Measurements from ENCODE around the gene ALDH1A3.

ALDH1A3 gene

DNA sequence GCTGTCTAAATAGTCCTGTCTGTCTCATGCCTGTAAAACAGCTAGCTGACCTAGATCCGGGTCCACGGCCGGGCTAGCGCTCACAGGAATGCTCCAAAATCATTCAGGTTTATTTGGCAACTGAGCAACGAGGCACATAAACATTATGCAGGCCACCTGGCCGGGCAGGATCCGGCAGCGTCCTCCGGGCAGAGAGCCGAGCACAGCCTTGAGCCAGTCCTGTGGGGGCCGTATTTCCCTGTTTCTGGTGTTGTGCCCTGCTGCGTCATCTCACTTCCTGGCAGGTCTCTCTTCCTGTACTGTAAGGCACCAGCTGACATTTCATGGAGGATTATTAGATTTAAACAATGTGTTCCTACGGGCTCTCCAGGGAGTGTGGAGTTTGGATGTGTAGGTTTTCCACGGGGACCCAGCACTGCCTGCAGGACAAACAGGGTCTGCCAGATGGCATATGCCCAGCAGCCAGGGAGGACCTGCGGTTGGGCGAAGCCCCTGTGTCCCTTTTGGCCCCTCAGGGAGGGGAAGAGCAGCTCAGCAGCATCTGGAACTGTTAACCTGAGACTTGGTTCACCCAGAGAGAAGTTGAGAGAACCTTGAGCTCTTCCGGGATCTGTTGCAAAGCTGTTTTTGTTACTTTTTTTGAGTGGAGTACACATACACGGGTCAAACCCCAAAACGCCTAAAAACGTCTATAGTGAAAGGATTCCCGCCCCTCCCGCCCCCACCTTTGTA lies 23.0 kb downstream of the ALDH1A3 start:
- FAIRE-seq = no peak

DNA sequence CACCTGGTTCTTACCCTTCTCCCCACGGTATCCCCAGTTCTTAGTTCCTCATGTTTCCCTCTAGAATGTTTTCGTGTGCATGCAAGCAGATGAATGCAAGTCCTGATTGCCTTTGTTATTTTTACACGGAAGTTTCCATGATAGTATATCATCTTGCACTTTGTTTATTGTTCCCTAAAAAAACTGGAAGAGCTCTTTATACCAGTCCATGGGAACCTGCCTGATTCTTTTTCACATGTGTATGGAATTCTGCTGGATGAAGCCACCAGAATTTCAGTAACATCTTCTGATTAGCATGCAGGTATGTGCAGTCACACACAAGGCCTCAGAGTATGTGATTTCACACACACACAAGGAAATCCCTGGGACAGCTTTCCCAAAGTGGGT lies 23.5 kb downstream of the ALDH1A3 start:
- FAIRE-seq = no peak

- FAIRE-seq = no peak
Measured at GRCh38 chr15:100905850-100906249, 26.2 kb downstream of the ALDH1A3 start.

DNA sequence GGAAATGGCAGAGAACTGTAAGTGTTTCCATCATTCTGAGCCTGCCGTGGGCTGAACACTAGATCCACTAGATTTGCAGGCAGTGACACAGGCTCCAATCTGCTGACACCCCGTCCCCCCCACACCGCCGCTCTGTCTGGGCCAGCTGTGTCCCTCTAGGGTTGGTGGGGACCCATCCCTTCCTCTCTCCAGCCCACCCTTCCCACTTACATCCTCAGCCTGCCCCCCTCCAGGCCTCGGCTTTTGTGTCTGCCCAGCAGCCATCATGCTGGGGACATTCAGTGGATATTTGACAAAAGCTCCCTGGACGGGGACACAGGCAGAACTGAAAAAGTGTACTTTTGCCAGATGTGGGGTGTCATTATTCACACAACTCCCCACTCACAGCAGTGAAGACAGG lies 28.8 kb downstream of the ALDH1A3 start:
- no peak for FAIRE-seq

DNA sequence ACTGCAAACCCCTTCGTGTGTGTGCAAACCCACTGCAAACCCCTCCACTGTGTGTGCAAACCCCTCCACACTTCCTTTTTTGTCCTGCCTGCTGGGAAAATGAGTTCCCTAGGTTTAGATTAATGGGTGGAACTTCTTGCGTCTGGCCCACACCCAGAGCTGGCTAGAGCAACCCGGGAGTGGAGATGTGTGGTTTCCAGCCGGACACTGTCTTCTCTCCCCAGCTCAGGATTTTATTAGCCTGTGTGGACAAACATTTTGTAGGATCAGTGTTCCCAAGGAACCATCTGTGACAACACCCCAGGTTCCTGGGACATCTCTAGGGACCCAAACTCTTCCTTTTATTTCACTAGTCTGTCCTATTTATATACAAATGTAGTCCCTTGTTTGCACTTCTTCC lies 29.9 kb downstream of the ALDH1A3 start:
- FAIRE-seq = no peak

- FAIRE-seq = no peak
Measured at GRCh38 chr15:100909989-100910955, 30.6 kb downstream of the ALDH1A3 start.

- no peak for FAIRE-seq
Measured at GRCh38 chr15:100911086-100911485, 31.5 kb downstream of the ALDH1A3 start.

DNA sequence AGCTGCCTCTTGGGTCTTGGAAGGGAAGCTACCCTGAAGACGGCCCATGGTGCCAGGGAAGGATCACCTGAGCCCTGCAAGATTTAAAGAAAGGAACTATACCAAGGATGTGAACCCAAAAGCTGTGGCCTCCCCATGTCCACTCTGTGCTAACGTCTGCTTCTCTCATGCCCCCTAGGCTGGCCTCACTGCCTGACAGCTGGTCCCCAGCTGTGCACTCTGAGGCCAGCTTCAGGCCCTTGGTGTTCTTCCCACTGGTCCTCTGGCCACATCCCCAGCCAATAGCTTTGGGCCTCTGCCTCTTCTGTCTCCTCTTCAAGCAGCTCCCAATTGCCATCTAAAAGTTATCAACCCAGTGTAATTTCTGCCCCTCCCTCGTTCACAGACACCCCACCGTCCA lies 34.3 kb downstream of the ALDH1A3 start:
- FAIRE-seq = no peak

GRCh38 chr15:100914876-100915275 lies 35.2 kb downstream of the ALDH1A3 start:
- FAIRE-seq = no peak

DNA sequence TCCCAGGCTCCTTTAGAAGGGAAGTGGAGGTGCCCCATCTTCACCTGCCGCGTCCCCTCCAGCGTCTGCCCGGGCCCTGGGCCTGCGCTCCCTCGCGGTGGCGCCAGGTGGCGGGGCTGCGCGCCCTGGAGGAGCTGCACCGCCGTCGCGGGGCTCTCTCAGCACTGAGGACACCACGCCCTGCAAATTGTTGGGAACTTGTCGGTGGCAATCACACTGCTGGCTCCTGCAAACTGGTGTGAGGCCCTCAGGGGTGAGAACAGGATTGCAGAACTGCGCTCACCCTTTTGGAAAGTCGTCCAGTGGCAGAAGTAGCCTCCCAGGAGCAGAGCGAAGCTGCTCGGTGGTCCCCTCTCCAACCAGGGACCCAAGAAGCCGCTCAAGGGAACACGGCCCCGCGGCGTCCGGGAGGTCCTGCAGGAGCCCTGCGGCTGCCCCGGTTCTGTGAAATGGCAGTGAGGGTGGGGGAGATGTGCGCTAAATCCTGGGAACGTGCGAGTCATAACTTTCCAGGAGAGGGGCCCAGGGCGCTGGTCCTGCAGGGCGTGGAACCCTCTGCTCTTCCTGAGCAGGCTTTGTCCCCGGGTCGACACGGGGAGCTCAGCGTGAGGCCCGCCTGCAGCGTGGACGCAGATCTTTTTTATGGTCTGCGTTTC lies 38.5 kb downstream of the ALDH1A3 start:
- no peak for FAIRE-seq

- FAIRE-seq = no peak
Measured at GRCh38 chr15:100918690-100919480, 39.3 kb downstream of the ALDH1A3 start, which contains the start of gene LRRK1. LRRK1 (plus strand) TSS chr15:100919357; CDS start chr15:100924633, 5,276 bp downstream.

GRCh38 chr15:100919481-100920405 lies 40.1 kb downstream of the ALDH1A3 start:
- no peak for FAIRE-seq

- no peak for FAIRE-seq
Measured at GRCh38 chr15:100920516-100921135, 41.0 kb downstream of the ALDH1A3 start.

- no peak for FAIRE-seq
Measured at GRCh38 chr15:100922192-100923040, 42.8 kb downstream of the ALDH1A3 start.

DNA sequence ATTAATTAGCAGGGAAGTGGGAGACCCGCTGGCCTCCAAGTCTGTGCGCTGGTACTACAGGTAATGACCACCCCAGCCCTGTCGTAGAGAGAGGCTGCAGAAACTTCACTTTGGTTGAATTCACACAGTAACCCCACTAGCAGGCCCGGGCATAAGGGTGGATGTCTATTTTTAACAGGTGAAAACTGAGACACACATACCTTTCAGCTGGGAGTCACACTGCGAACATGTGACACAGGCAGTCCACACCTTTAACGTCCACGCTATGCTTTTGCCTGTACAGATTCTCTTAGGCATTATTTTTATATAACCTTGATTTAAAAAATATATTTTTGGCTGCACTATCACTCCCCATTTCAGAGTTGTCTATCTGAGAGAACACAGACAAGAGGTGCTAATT lies 43.4 kb downstream of the ALDH1A3 start:
- no peak for FAIRE-seq

- FAIRE-seq = no peak
Measured at GRCh38 chr15:100923902-100924301, 44.3 kb downstream of the ALDH1A3 start.

DNA sequence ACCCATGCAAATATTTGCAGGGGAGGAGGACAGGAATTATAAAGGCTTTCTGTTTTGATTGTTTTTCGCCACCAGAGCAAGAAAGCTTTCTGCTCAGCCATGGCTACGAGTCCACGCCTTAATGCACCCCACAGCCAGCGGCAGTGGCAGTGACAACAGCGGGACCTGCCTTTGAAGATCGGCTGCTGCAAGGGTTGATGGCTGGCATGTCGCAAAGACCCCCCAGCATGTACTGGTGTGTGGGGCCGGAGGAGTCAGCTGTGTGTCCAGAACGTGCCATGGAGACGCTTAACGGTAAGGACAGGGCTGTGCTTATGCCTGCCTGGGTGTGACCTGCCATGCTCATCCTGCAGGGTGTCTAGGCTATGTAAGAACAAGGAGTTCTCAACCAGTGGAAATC lies 44.8 kb downstream of the ALDH1A3 start:
- FAIRE-seq = no peak

DNA sequence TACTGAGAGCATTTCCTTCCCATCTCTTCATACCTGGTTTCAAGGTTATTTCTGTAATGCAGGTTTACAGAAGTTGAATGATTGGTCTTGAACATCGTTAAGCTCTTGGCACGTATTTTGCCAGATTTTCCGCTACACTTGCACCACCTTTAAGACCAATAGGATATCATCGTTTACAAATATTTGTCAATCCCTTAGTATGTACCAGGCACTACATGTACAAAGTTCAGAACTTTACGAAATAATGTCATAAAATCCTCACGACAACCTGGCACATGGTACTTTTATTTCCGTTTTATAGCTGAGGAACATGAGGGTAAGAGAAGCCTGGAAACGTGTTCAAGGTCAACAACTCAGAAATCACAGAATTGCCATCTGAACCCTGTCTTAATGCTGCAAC lies 45.8 kb downstream of the ALDH1A3 start:
- no peak for FAIRE-seq

DNA sequence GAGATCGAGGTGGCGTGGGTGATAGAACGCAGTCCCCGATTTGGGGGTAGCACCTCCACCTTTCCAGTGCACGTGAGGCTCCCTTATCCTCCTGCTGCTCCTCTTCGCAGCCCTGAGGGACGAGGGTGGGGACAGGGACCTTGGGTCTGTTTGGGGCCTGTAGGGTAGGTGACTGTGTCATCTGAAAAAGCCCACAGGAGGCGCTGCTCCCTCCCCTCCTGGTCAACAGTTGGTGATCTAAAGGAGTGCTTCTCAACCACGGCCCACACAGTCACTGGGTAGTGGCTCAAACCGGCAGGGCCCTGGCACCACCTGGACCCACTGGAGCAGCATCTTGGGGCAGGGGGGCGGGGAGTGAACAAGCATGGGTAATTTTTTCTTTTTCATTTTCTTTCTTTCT lies 46.6 kb downstream of the ALDH1A3 start:
- no peak for FAIRE-seq
